Lower leg skin (tissue), 3 donors: ENCODE results near the gene PCDHGC4.

Experiments used
- CTCF ChIP-seq, 3 donors: fragments of 450-650 bp; IDR thresholded peaks; one replicate each; pipeline ENCODE4 v1.5.1; 2016; ENCODE audit warnings: antibody characterized with exemption in 3 of 3, mild to moderate bottlenecking in 3 of 3, moderate library complexity in 2 of 3
- POLR2A ChIP-seq, 2 donors: fragments of 450-650 bp; IDR thresholded peaks; one replicate each; pipeline ENCODE4 v1.6.1; 2016 to 2017; ENCODE audit warnings: antibody characterized with exemption in 2 of 2, mild to moderate bottlenecking in 1 of 2, moderate library complexity in 1 of 2

GRCh38 chr5:141512390-141512910 is 27.6 kb downstream of the PCDHGC4 start:
- TF ChIP-seq POLR2A (IDR thresholded peaks at IDR 0.05) (no peak), CTCF (IDR thresholded peaks at IDR 0.05) (peak in 1 of 3 donors; percentile 56)
